ENCODE data around the gene PAF1. TPM values are rescaled to one million over a fixed set of nuclear protein-coding genes. Genes with fewer than 3 reads are reported as not detected.

The PAF1 gene
- total and polyA plus RNA-seq, 4 donors: 13.7 to 29.4 (median 18.9) TPM

- Histone ChIP-seq H3K9me3 (ENCODE audit: control insufficient read depth in 4 of 4, low read length in 3 of 4) (no peaks in the 10 kb centered on the region), H3K36me3 (ENCODE audit: control insufficient read depth in 4 of 4, insufficient read depth in 3 of 4, low read depth in 1 of 4, low read length in 3 of 4) (peaks cover 0 to 28% (median 22%) of the 10 kb centered on the region in 4 donors), H3K27ac (ENCODE audit: low read depth in 1 of 2, low read length in 2 of 2) (peak overlapping the region; percentile 7 to 29), H3K9ac (ENCODE audit: low read depth in 1 of 2, low read length in 2 of 2) (no peak overlapping the region), H3K4me1 (ENCODE audit: control insufficient read depth in 4 of 4, insufficient read depth in 4 of 4, low read length in 3 of 4) (peaks cover 7 to 19% (median 14%) of the 10 kb centered on the region in 4 donors), H3K27me3 (ENCODE audit: control insufficient read depth in 4 of 4, insufficient read depth in 4 of 4, low read length in 3 of 4) (no peaks in the 10 kb centered on the region), H3K4me3 (ENCODE audit: low read depth in 1 of 3, low read length in 3 of 3) (no peak overlapping the region)
- 53% methylated on average over 6 of the region's 6 CpGs for WGBS
- TF ChIP-seq HNF4A (conservative IDR thresholded peaks at IDR 0.05) (peak; percentile 29 to 34), RAD21 (IDR thresholded peaks at IDR 0.05) (peak in 1 of 2 donors; percentile 28), FOXA1 (IDR thresholded peaks at IDR 0.05) (no peak), NR2F2 (IDR thresholded peaks at IDR 0.05) (no peak), TAF1 (conservative IDR thresholded peaks at IDR 0.05) (no peak), RXRA (IDR thresholded peaks at IDR 0.05) (peak; percentile 60 to 63), HNF4G (IDR thresholded peaks at IDR 0.05) (no peak), SP1 (IDR thresholded peaks at IDR 0.05) (peak; percentile 65), REST (IDR thresholded peaks at IDR 0.05) (no peak), ZBTB33 (IDR thresholded peaks at IDR 0.05) (no peak), JUND (IDR thresholded peaks at IDR 0.05) (no peak), CTCF (IDR thresholded peaks at IDR 0.05; ENCODE audit: low read depth, low read length, missing input control) (no peak), GABPA (IDR thresholded peaks at IDR 0.05 in 1 of 2, conservative IDR thresholded peaks at IDR 0.05 in 1 of 2) (no peak), YY1 (IDR thresholded peaks at IDR 0.05) (peak; percentile 32)
- DNase-seq (ENCODE audit: low spot score): no peak
Observed at GRCh38 chr19:39362682-39363657, 27.9 kb downstream of the PAF1 start.

- no peak for DNase-seq (ENCODE audit: low spot score)
- Histone ChIP-seq H3K27ac (ENCODE audit: low read depth in 1 of 2, low read length in 2 of 2) (no peak overlapping the region), H3K27me3 (ENCODE audit: control insufficient read depth in 4 of 4, insufficient read depth in 4 of 4, low read length in 3 of 4) (no peaks in the 10 kb centered on the region), H3K9me3 (ENCODE audit: control insufficient read depth in 4 of 4, low read length in 3 of 4) (no peaks in the 10 kb centered on the region), H3K4me1 (ENCODE audit: control insufficient read depth in 4 of 4, insufficient read depth in 4 of 4, low read length in 3 of 4) (peaks cover 7 to 19% (median 14%) of the 10 kb centered on the region in 4 donors), H3K36me3 (ENCODE audit: control insufficient read depth in 4 of 4, insufficient read depth in 3 of 4, low read depth in 1 of 4, low read length in 3 of 4) (peaks cover 13 to 47% (median 40%) of the 10 kb centered on the region in 4 donors), H3K4me3 (ENCODE audit: low read depth in 1 of 3, low read length in 3 of 3) (no peak overlapping the region), H3K9ac (ENCODE audit: low read depth in 1 of 2, low read length in 2 of 2) (no peak overlapping the region)
- WGBS: 95% methylated on average over 1 of the region's 1 CpG
- TF ChIP-seq RXRA (IDR thresholded peaks at IDR 0.05) (no peak), FOXA2 (IDR thresholded peaks at IDR 0.05) (no peak), YY1 (IDR thresholded peaks at IDR 0.05) (no peak), HNF4G (IDR thresholded peaks at IDR 0.05) (no peak), ZBTB33 (IDR thresholded peaks at IDR 0.05) (no peak), ATF3 (IDR thresholded peaks at IDR 0.05) (no peak), NR2F2 (IDR thresholded peaks at IDR 0.05) (no peak), HNF4A (conservative IDR thresholded peaks at IDR 0.05) (no peak), RAD21 (IDR thresholded peaks at IDR 0.05) (no peak), MAX (IDR thresholded peaks at IDR 0.05) (no peak)
Observed at GRCh38 chr19:39360599-39360998, 30.3 kb downstream of the PAF1 start.

Measured in liver (tissue), 9 donors.